Measurements from ENCODE around the gene NUDT9.
"Not testable (repeated sequence)": the region's sequence is repeated elsewhere in the genome, so short reads cannot be mapped to it uniquely, and the experiment has no call there.

The NUDT9 gene, protein sequence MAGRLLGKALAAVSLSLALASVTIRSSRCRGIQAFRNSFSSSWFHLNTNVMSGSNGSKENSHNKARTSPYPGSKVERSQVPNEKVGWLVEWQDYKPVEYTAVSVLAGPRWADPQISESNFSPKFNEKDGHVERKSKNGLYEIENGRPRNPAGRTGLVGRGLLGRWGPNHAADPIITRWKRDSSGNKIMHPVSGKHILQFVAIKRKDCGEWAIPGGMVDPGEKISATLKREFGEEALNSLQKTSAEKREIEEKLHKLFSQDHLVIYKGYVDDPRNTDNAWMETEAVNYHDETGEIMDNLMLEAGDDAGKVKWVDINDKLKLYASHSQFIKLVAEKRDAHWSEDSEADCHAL

DNA sequence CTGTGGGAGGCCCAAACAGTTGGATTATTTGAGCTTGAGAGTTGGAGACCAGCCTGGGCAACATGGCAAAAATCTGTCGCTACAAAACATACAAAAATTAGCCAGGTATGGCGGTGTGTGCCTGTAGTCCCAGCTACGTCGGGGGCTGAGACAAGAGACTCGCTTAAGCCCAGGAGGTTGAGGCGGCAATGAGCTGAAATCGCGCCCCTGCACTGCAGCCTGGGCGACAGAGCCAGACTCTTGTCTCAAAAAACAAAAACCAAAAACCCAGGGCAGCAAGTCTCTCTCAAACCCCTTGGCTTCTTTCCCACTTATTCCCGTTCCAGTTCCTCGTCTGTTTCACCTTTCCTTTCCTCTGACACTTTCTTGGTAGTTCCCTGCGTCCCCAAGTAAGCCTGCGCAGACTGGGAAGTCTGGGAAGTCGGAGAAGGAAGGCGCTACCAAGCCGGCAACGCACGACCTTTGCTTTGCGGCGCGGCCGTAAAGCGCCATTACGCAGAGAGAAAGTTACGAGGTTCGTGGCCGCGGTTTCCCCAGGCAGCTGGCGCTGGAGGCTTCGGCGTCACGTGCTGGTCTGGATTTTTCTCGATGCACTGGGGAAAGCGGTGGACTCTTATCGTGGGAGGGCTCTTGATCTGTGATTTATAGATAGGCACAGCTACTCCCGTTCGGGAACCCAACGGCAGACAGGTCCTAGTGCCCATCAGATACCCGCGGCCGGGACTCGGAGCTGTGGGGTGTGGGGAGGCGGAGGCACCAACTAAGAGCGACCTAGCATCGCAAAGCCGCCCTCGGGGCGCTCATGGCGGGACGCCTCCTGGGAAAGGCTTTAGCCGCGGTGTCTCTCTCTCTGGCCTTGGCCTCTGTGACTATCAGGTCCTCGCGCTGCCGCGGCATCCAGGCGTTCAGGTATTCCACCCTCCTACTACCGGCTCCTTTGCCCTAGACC is at the start of gene NUDT9:
TSS of gene NUDT9 (plus strand) at position 470 of the 949 bp plus-strand sequence. CDS start at position 803, 333 bp downstream.
- peak; percentile 98 for DNase-seq

DNA sequence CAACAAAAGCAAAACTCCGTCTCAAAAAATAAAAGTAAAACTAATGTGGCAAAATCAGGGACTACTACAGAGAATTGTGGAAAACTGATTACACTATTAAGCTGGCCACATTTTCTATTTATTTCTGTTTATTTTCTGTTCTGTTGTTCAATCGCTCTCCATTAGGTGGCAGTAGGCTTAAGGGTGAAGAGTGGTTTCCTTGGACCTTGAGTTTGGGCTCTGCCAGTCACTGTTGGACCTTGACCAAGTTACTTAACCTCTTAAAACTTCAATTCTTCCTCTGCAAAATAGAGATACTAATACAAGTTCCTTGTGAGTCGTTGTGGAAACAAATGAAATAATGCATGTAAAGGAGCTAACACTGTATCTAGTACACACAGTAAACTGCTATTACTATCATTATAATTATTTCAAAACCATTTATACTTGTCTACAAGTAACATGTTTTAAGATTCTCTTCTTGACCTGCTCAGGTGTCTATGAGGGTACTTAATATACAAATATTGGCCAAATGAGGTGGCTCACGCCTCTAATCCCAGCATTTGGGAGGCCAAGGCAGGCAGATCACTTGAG is 46.6 kb upstream of the NUDT9 start:
- DNase-seq = peak; percentile 51

DNA sequence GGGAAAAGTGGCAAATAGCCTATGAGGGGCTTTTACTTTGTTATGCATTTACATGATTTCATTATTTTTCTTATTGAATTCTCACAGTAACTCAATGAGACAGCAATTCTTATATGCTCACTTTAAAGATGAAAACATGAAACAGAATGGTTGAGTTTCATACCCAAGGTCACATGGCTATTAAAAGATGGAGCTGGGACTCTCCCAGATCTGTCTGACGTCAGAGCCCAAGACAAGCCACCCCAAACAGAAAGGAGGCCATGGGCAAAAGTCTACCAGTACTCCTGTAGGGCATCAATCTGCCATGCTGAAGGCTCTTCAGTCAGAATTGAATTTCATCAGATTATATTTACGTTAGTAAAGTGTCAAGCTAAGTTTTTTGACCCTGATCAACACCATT is 44.6 kb upstream of the NUDT9 start:
- DNase-seq = no peak

DNA sequence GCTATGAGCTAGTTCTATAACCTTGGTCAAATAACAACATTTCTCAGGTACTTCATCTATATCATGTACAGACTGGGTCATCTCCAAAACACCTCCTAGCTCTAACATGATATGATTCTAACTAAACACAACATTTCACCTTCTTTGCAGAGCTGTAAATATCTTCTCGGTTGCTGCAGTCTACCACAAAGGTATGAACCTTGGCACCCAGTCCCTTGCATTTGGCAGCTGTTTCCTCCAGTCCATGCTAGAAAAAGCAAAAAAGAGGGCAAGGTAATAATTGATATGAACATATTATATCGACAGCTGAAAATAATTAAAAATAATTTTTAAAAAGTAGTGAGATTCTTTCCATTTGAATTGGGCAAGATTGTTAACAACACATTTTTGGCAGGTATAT is 40.3 kb upstream of the NUDT9 start:
- no peak for DNase-seq

DNA sequence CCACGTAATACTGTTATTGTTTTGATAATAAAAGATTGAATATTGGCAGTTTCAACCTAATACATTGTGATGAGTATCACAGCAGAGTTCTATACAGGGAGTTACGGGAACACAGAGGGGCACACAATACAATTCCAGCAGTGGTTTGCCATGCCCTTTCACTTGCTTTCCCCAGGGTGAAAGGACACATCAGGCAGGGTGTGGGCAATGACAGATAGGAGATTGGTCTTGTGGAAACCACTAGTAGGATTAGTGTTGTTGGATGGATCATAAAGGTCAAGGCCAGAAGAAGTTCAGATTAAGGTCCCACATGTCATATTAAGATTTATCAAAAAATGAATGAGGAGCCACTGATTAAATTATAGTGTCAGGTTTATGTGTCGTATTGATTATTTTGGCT is 39.4 kb upstream of the NUDT9 start:
- DNase-seq = no peak

DNA sequence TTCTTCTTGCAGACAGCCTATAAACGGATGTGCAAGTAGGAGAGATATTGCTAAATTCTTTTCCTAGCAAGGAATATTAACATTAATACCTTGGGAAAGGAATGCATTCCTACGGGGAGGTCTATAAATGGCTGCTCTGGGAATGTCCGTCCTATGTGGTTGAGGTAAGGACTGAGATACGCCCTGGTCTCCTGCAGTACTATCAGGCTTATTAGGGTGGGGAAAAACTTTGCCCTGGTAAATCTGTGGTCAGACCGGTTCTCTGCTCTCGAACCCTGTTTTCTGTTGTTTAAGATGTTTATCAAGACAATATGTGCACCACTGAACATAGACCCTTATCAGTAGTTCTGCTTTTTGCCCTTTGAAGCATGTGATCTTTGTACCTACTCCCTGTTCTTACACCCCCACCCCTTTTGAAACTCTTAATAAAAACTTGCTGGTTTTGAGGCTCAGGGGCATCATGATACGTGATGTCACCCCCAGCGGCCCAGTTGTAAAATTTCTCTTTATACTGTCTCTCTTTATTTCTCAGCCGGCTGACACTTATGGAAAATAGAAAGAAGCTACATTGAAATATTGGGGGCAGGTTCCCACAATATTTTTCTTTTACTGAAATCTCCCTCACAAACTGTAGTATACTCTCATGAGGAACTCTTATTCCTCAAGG is 37.8 kb upstream of the NUDT9 start:
- not testable (repeated sequence) for DNase-seq

DNA sequence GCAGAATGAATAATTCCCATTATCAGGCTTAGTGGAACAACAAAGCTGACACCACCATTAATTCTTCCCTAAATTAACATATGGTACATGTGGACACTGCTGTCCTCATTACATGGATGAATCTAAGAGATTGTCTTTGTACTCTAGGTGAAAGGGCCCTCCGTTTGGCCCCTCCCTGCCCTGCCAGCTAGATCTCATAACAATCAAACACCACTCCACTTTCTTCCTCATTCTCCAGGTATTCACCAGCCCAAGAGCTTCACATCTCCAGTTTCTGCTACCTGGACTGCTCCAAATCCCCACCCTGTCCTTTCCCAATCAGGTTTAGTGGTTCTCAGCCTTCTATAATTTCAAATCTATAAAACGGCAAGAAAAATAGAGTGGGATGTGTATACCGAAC is 35.1 kb upstream of the NUDT9 start:
- no peak for DNase-seq

DNA sequence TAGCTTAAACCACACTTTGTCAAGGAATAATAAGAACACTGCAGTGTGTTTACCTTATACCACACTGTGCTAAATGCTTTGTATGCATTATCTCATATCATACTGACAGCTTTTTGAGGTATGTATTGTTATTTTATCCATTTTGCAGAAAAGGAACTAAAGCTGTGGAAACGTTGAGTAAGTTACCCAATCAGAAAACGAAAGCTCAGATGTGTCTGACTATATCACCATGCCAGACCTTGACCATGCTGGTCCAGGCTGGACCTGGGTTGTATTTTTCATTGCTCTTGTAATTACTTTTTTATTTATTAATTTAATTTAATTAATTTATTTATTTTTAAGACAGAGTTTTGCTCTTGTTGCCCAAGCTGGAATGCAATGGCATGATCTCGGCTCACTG is 33.5 kb upstream of the NUDT9 start:
- DNase-seq = no peak

DNA sequence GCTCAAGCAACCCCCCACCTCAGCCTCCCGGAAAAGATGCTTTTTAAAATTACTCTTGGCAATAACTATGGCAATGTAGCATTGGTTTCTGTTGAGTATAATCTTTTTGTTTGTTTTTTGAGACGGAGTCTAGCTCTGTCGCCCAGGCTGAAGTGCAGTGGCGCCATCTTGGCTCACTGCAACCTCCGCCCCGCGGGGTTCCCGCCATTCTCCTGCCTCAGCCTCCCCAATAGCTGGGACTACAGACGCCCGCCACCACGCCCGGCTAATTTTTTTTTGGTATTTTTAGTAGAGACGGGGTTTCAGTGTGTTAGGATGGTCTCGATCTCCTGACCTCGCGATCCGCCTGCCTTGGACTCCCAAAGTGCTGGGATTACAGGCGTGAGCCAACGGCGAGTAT is 32.3 kb upstream of the NUDT9 start:
- DNase-seq = not testable (repeated sequence)

DNA sequence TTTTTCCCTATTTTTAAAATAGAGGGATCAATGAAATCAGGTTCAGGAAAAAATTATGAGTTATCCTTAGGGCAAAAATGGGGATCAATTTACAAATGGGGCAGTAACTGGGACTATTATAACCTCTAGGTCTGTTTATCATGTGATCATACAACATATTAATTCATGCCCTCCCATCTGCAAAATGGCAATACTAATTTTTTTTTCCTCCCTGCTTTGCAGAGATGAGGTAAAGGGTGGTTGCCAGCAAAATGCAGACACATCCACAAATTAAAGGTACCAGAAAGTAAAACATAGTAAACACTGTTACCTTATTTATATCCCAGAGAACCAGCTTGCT is 31.9 kb upstream of the NUDT9 start:
- DNase-seq = no peak

DNA sequence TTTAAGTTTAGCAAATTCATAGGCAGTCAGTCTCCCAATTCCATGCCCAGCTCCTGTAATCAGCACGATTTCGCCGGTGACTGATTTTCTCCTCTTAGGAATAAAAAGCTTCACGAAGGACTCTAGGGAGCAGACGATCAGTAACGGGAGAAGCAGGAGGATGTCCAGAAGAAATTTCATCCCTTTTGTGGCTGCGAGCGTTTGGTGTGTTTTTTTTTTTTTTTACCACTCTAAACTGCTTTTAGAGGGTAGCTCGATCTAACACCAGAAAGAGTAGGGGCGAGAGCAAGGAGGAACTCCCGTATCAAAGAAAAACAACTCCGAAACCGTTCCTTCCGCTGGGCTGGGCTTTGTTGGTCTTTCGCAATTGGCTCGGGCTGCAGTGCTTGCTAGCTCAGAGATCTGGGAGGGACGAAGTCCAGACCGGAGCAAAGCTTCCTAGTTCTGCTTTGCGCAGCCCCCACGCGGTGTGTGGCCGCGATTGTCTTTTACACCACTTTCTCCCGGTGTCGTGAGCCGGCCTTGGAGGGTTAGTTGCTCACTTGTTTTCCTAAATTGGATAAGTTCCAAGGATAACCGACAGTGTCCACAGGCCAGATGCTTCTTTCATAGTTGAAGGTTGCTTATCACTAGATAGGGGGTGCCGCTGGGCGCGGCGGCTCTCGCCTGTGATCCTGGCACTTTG is 31.3 kb upstream of the NUDT9 start, which contains the start of gene HSD17B11:
TSS of gene HSD17B11 (minus strand) at position 298 of the 685 bp plus-strand sequence. CDS start at position 180, 118 bp downstream.
- DNase-seq = peak; percentile 95

DNA sequence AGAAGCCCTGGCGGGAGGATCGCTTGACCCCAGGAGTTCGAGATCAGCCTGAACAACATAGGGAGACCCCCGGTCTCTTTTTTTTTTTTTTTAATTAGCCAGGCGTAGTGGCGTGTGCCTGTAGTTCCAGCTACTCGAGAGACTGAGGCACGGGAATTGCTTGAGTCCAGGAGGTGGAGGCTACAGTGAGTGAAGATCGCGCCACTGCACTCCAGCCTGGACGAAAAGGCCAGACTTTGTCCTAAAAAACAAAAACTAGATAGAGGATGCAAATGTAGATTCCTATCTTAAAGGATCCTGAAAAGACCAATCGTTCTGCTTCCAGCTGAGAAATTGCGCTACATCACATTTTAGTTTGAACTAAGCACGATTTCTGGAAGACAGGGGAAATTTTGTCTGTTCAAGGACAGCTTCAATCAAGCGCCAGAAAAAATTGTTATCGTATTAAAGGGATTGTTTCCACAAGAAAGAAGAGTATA is 30.8 kb upstream of the NUDT9 start:
- no peak for DNase-seq

DNA sequence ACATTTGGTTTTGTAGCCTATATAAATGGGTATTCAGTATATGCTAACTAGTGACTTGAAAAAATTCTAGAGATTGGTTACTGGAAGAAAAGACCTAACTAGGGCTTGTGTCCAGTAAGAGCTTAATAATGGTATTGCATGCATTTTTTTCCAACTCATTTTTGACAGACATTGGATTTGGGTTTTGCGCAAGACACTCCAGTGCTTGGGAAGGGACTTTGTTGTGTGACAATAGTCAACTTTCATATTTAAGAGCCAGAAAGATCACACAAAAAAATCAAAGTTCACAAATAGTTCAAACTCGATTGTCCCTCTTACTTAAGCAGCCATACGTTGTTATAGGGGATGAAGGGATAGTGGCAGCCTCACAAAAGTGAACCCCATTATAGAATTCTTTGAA is 30.2 kb upstream of the NUDT9 start:
- no peak for DNase-seq

DNA sequence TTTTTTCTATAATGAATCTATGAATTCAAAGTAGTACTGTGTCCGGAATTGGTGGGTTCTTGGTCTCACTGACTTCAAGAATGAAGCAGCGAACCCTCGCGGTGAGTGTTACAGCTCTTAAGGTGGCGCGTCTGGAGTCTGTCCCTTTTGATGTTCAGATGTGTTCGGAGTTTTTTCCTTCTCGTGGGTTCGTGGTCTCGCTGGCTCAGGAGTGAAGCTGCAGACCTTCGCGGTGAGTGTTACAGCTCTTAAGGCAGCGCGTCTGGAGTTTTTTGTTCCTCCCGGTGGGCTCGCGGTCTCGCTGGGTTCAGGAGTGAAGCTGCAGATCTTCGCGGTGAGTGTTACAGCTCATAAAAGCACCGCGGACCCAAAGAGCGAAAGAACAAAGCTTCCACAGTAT is 27.3 kb upstream of the NUDT9 start:
- DNase-seq = not testable (repeated sequence)

DNA sequence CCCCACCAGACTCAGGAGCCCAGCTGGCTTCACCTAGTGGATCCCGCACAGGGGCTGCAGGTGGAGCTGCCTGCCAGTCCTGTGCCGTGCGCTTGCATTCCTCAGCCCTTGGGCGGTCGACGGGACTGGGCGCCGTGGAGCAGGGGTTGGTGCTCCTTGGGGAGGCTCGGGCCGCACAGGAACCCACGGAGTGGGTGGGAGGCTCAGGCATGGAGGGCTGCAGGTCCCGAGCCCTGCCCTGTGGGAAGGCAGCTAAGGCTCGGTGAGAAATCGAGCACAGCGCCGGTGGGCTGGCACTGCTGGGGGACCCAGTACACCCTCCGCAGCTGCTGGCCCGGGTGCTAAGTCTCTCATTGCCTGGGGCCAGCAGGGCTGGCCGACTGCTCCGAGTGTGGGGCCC is 26.5 kb upstream of the NUDT9 start:
- not testable (repeated sequence) for DNase-seq

DNA sequence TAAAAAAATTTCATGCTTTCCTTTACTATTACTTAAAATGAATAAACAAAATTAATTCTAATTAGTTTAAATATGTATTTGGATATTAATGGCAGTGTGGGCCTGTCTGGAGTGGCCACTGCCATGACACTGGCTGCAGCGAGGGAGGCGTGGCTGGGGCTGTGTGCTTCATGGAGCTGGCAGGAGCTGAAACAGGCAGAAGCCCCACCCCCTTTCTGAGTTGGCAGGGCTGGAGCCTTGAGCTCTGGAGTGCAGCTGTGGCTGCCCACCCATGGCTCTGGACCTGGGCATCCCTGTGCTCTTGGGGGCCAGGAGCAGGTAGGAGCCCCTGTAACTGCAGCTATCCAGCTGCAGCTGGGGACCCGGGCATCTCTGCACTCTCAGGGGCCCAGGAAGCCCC is 23.2 kb upstream of the NUDT9 start:
- DNase-seq = no peak

DNA sequence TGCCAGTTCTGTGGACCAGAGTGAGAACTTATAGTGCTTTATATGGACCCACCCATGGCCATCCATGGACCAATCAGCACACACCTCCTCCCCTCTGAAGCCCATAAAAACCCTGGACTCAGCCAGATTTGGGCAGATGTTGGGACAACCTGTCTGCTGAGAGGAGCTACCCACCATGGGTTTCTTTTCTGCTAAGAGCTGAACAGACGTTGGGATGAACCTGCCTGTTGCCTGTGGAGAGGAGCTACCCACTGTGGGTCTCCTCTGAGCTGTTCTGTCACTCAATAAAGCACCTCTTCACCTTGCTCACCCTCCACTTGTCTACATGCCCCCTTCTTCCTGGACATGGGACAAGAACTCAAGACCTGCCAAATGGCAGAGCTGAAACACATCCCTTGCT is 22.4 kb upstream of the NUDT9 start:
- no peak for DNase-seq

DNA sequence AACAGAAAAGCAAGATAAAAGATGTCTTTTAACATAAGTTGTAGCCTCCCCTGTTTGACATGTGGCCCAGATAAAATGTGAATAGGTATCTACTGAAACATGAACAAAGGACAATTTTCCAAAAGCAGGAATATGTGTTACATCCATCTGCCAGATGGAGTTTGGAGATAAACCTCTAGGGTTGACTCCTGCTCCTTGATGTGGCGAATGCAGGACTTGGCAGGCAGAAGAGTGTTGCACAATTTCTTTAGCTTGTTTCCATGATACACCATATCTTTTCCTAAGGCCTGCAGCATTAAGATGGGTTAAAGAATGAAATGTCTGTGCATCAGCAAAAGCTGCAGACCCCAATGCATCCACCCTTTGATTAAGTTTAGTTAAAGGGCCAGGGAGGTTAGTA is 18.6 kb upstream of the NUDT9 start:
- not testable (repeated sequence) for DNase-seq

DNA sequence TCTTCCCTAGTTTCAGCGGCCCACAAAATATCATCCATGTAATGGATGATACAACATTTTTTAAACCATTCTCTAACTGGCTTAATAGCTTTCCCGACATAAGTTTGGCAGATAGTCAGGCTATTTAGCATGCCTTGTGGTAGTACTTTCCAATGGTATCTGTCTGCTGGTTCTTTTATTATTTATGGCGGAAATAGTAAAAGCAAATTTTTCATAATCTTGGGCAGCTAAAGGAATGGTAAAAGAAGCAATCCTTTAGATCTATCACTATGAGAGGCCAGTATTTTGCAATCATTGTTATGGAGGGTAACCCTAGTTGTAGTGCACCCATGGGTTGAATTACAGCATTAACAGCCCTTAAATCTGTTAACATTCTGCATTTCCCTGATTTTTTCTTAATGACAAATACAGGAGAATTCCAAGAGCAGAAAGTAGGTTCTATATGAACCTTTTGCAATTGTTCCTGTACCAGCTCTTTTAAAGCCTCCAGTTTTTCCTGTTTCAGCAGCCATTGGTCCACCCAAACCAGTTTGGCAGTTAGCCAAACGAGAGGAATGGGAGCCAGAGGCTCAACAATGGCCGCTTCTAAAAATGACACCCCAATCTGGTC is 17.1 kb upstream of the NUDT9 start:
- no peak for DNase-seq

DNA sequence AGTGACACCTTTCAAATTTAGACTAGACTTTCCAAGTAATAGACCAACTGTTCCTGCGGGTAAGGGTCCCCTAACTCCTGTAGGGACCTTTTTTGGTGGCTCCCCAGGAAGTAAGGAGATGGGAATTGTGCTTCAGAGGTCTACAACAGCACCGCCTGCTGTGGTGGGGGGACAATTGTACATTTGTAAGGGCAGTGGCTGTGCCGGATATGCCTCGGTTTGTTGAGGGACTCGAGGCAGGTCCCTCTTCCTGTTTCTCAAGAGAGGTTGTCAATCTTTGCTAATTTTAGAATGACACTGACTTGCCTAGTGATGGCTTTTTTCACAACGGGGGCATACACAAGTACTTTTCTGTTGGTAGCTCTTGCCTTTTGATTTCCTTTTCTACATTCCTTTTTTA is 15.9 kb upstream of the NUDT9 start:
- no peak for DNase-seq

DNA sequence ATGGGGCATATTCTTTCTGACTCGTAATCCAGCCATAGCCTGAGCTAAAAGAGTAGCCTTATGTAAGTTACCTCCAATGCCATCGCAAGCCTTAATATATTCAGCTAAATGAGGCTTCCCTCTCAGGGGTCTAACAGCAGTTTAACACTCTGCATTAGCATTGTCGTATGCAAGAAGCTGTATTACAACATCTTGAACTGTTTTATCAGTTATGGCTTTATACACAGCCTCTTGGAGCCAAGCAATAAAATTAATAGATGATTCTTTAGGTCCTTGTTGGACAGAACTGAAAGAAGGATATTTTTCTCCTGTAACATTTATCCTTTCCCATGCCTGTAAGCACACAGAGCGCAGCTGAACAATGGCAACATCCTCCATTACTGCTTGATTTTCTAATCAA is 15.5 kb upstream of the NUDT9 start:
- DNase-seq = not testable (repeated sequence)

DNA sequence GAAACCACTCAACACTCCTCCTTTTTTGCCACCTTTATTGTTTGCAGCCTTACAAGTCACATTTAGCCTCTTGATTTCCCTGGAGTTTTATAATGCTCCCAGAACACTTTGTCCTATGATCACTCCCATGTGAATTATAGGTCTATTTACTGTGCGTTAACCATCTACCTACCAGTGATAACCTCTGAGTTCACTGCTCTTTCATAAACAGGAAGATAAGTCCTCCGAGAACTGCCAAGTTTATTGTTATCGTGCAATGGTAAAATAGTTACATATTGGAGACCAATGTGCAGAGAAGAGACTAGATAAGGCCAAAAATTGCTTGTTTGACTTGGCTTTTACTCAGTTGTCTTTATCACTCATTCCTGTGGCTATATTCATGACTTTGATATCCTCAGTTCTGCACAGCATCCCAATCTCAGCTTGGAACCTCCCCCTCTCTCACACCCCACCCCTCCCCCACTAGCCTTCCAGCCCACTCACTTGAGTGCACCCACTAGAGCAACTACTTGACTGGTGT is 12.9 kb upstream of the NUDT9 start:
- DNase-seq = no peak

Measured in eye (tissue), 1 donor.